Stimulated activated naive B cell treated with anti-CD40 and anti-IgM and Interleukin-4, amounts not matched to agents 10 μg/mL and 1 μg/mL and 100 μg/mL, for 72 hours (primary cell): ENCODE data around the gene RAB7B.

Experiments
- ATAC-seq, 2 donors: fragments of 150-1000 bp; cut with Tn5 transposase; replicated peaks; 2 replicates each; pipeline ENCODE4 v1.10.0; 2021; ENCODE audit warnings: moderate library complexity in 1 of 2
- DNase-seq: peaks from one replicate; pipeline ENCODE4 v3.0.0; 2021
- H3K27ac Mint-ChIP-seq: one replicate; pipeline ENCODE4 v1.8.0; 2022; ENCODE audit warnings: mild to moderate bottlenecking, mixed read lengths
- H3K27me3 Mint-ChIP-seq, 2 donors: one replicate each; pipeline ENCODE4 v1.8.0; 2022; ENCODE audit warnings: mixed read lengths in 2 of 2
- H3K36me3 Mint-ChIP-seq, 2 donors: one replicate each; pipeline ENCODE4 v1.8.0; 2022; ENCODE audit warnings: mixed read lengths in 2 of 2, mild to moderate bottlenecking in 1 of 2
- H3K4me1 Mint-ChIP-seq, 2 donors: one replicate each; pipeline ENCODE4 v1.8.0; 2022; ENCODE audit warnings: mixed read lengths in 2 of 2, mild to moderate bottlenecking in 1 of 2
- H3K4me3 Mint-ChIP-seq, 2 donors: one replicate each; pipeline ENCODE4 v1.8.0; 2022; ENCODE audit warnings: mild to moderate bottlenecking in 2 of 2, mixed read lengths in 2 of 2, moderate library complexity in 1 of 2
- H3K9me3 Mint-ChIP-seq, 2 donors: one replicate each; pipeline ENCODE4 v1.8.0; 2022; ENCODE audit warnings: mixed read lengths in 2 of 2, mild to moderate bottlenecking in 1 of 2

RAB7B gene

DNA sequence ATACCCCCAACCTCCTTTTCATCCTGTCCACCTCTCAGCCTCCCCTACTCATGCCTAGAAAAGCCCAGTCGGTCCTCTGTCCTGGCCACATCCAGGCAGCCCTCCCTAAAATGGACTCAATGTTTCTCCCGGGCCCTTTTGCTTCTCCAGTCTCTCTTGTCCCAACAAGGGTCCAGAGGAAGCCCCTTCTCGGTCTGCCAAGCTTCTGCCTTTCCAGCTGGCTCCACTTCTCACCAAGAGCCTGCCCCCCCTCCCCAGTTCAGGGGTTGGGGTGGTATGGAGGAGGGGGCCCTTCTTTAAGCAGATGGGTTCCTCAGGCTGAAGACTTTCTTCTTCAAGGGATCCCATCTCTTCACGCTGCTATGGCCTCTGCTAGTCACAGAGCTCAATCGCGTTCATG, 23.9 kb downstream of the RAB7B start:
- no peak overlapping the region for H3K4me3 Mint-ChIP-seq
- H3K4me1 Mint-ChIP-seq, result peaks cover 5 to 8% of the 10 kb centered on the region in 2 donors
- DNase-seq (no peak), ATAC-seq (no peak)
- no peaks in the 10 kb centered on the region for H3K36me3 Mint-ChIP-seq
- H3K27ac Mint-ChIP-seq, result no peak overlapping the region
- peaks cover 3 to 6% of the 10 kb centered on the region in 2 donors for H3K9me3 Mint-ChIP-seq
- H3K27me3 Mint-ChIP-seq, result no peaks in the 10 kb centered on the region

DNA sequence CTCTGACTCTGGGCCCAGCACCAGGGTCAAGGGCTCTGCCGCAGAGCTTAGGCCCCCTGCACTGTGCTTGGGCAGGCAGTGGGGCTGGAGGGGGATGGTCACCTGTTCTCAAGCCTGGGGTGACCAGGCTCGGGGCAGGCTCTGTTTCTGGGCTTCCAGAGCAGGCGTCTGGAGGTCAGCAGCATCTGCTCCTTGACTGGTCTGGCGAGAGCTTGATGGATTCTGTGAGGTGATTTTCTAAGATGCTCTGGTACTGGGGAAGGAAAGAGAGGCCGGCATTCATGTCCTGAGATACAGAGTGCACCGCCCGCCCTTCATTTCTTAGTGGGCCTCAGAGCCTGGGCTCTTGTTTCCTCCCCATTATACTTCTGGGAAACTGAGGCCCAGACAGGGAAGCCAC, 24.5 kb downstream of the RAB7B start:
- Mint-ChIP-seq H3K4me3 (no peak overlapping the region), H3K36me3 (no peaks in the 10 kb centered on the region), H3K27ac (no peak overlapping the region), H3K9me3 (peaks cover 3 to 6% of the 10 kb centered on the region in 2 donors), H3K4me1 (peaks cover 0 to 6% of the 10 kb centered on the region in 2 donors), H3K27me3 (peaks cover 0 to under 1% of the 10 kb centered on the region in 2 donors)
- ATAC-seq, result no peak
- DNase-seq, result no peak

DNA sequence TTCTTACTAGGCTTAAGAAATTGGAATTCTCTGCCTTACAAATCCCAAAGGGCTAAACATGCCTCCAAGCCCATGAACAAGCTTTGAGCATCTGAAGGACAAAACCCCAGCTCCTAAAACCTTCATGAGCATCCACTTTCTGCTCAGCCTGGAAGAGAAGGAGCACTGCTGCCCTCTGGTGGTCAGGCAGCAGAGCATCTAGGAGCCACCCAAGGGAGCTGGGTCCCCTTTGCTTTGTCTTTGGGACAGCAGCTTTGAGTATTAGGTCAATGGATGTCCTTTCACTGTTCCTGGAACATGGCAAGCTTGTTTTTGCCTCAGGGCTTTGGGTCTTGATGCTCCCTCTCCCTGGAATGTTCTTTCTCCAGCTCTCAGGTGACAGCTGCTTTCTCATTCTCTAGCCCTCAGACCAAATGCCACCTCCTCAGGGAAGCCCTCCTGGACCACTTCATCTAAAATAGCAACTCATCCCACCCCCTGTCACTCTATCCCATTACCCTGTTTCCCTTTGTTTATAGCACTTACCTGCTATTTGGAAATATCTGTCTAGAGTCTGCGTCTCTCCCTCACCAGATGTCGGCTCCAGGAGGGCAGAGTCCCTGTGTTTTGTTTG, 25.7 kb downstream of the RAB7B start:
- H3K27ac Mint-ChIP-seq, result no peak overlapping the region
- H3K27me3 Mint-ChIP-seq, result peaks cover 0 to 4% of the 10 kb centered on the region in 2 donors
- peaks cover 0 to 12% of the 10 kb centered on the region in 2 donors for H3K4me1 Mint-ChIP-seq
- no peaks in the 10 kb centered on the region for H3K36me3 Mint-ChIP-seq
- DNase-seq, result peak; percentile 59
- ATAC-seq, result peak; percentile 96 to 98
- H3K9me3 Mint-ChIP-seq, result peaks cover 3 to 6% of the 10 kb centered on the region in 2 donors
- H3K4me3 Mint-ChIP-seq, result no peak overlapping the region

DNA sequence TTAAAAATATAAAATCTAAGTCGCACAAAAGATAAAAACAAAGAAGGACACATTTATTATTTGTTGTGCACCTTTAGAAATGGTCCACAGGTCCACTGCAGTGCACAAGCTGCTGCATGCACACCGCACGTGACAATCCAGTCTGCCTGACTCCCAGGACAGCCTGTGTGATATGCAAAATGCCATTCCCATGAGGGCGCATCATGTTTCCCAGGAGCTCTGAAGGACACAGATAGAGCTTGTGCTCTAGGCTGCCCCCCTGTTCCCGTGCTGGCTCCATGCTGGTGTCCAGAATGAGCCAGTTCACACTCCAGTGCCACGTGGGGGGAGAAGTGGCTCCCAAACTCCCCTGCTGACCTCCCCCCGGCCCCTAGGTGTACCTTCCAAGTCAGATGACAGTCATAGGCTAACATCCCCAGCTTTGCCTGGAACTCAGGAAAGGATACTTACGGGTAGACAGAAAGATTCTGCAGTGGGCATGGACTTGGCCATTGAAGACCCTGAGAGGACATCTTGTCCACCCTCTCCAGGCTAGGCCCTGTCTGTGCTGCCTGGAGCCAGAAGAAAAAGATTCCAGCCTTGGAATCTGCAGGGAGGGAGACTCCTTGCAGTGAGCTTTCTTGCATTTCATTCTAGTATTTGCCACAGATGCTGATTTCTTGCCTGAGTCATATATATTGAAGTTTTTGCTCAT, 26.3 kb downstream of the RAB7B start:
- Mint-ChIP-seq H3K36me3 (no peaks in the 10 kb centered on the region), H3K9me3 (peaks cover under 1% of the 10 kb centered on the region in 2 donors), H3K4me3 (no peak overlapping the region), H3K4me1 (peaks cover 0 to 12% of the 10 kb centered on the region in 2 donors), H3K27ac (no peak overlapping the region), H3K27me3 (peaks cover 0 to 4% of the 10 kb centered on the region in 2 donors)
- DNase-seq, result no peak
- no peak for ATAC-seq

DNA sequence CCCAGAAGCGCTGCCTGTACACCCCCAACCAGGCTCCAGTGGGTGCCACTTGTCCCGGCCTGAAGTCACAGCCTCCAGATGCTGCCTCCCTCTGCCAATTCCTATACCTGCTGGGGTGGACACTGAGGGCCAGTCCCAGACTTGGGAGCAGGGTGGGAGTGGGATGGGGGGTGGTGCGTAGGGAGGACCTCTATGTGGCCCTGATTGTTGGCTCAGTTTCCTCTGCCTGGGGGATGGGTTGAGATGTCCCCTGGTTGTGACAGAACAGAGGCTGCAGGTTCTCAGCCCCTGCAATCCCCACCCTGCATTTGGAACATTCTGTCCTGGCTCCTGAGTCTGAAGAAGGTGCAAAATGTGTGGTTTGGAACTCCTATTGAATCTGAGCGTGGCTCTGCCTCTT, 27.2 kb downstream of the RAB7B start:
- peaks cover 0 to 12% of the 10 kb centered on the region in 2 donors for H3K4me1 Mint-ChIP-seq
- no peak for DNase-seq
- no peaks in the 10 kb centered on the region for H3K9me3 Mint-ChIP-seq
- no peak overlapping the region for H3K4me3 Mint-ChIP-seq
- H3K27me3 Mint-ChIP-seq, result peaks cover 0 to 4% of the 10 kb centered on the region in 2 donors
- H3K36me3 Mint-ChIP-seq, result no peaks in the 10 kb centered on the region
- no peak overlapping the region for H3K27ac Mint-ChIP-seq
- no peak for ATAC-seq

DNA sequence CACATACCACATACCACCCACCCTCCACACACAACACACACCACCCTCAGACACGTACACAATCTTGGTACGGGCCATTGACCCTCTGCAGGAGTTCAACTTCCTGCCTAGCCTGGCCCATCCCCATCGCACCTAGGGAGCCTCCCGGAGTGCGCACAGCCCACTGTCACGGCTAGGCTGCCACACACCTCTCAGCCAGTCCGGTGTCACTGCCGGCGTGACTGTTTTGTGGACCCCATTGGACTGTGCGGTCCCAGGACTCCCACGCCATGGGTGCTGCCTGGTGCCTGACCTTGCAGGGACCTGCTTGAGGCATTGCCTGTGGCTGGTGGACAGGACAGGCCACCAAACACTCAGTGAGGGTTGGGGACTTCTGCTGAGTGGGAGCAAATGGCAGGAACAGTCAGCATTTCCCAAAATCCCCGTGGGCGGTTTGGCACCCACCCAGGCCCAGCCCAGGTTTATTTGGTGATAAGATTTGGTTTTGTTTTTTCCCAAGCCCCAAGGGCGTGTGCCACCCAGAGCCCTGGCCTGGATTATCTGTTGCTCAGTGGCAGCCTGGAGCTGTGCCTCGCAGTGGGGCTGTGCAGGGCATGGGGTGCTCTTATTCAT, 27.7 kb downstream of the RAB7B start:
- peaks cover 0 to 4% of the 10 kb centered on the region in 2 donors for H3K27me3 Mint-ChIP-seq

DNA sequence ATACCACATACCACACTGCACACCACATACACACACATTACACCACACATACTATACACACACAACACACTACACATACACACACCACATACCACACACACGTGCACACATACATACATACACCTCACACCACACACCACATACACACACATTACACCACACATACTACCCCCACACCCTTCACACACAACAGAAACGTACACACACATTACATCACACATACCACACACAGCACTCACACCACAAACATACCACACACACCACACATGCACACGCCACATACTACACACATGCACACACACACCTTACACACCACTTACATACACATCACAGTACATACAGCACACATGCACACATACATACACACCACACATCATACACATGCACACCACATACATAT, 28.5 kb downstream of the RAB7B start:
- ATAC-seq, result no peak

More for the DNA sequence above, 27.7 kb downstream of the RAB7B start:
- H3K4me3 Mint-ChIP-seq, result no peak overlapping the region
- H3K4me1 Mint-ChIP-seq, result peaks cover 0 to 12% of the 10 kb centered on the region in 2 donors
- no peaks in the 10 kb centered on the region for H3K36me3 Mint-ChIP-seq
- DNase-seq (no peak), ATAC-seq (no peak)
- no peak overlapping the region for H3K27ac Mint-ChIP-seq
- H3K9me3 Mint-ChIP-seq, result no peaks in the 10 kb centered on the region

DNA sequence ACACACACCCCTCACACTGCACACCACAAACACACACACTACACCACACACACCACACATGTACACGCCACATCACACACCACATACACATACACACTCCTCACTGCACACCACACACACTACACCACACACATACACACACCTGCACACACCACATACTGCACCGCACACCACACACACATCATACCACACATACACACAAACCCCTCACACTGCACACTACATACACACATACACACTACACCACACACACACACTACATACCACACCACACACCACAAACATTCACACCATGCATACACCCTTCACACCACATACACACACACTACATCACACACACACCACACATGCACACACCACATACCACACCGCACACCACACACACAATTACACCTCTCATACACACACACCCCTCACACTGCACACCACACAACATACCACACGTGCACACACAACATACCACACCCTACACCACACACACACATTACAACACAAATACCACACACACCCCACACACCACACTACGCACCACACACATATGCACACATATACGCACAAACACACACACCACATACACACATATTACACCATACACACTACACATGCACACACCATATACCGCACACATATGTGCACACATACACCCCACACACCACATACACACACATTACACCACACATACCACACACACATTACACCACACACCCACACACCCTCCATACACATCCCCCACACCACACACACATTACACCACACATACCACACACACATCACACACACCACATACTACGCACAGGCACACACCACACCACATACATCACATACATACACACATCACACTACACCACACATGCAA, 29.6 kb downstream of the RAB7B start:
- no peaks in the 10 kb centered on the region for H3K9me3 Mint-ChIP-seq

More for the DNA sequence above, 28.5 kb downstream of the RAB7B start:
- peaks cover 0 to 12% of the 10 kb centered on the region in 2 donors for H3K4me1 Mint-ChIP-seq
- no peak overlapping the region for H3K4me3 Mint-ChIP-seq
- peaks cover 0 to 4% of the 10 kb centered on the region in 2 donors for H3K27me3 Mint-ChIP-seq
- no peak for DNase-seq
- H3K36me3 Mint-ChIP-seq, result no peaks in the 10 kb centered on the region
- no peaks in the 10 kb centered on the region for H3K9me3 Mint-ChIP-seq
- H3K27ac Mint-ChIP-seq, result no peak overlapping the region

DNA sequence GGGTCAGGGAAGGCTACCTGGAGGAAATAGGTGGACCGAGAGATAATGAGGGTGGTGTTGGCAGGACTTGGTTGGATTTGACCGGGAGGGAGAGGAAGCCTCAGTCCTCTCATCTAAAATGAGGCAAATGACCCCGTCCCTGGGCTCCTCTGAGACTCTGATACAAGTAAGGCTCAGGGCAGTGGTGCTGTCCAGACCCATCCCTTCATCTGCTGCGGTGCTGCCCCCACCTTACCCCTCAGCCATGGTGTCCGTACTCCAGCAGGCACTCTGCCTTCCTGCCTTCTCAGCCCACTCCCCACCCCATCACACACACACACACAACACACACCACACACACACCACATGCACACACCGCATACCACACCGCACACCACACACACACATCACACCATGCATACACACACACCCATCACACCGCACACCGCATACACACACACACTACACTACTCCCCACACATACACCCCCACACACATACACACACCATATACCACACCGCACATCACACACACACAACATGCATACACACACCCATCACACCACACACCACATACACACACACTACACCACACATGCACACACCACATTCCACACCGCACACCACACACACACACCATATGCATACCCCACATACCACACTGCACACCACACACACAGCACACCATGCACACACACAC, 30.6 kb downstream of the RAB7B start:
- DNase-seq, result no peak
- Mint-ChIP-seq H3K9me3 (no peaks in the 10 kb centered on the region), H3K27me3 (peaks cover 0 to 4% of the 10 kb centered on the region in 2 donors), H3K27ac (no peak overlapping the region), H3K36me3 (no peaks in the 10 kb centered on the region), H3K4me1 (peaks cover 0 to 12% of the 10 kb centered on the region in 2 donors), H3K4me3 (no peak overlapping the region)
- ATAC-seq, result no peak

More for the DNA sequence above, 29.6 kb downstream of the RAB7B start:
- no peak for DNase-seq
- H3K4me3 Mint-ChIP-seq, result no peak overlapping the region
- ATAC-seq, result no peak
- H3K27ac Mint-ChIP-seq, result no peak overlapping the region
- H3K4me1 Mint-ChIP-seq, result peaks cover 0 to 12% of the 10 kb centered on the region in 2 donors
- no peaks in the 10 kb centered on the region for H3K36me3 Mint-ChIP-seq
- peaks cover 0 to 4% of the 10 kb centered on the region in 2 donors for H3K27me3 Mint-ChIP-seq

DNA sequence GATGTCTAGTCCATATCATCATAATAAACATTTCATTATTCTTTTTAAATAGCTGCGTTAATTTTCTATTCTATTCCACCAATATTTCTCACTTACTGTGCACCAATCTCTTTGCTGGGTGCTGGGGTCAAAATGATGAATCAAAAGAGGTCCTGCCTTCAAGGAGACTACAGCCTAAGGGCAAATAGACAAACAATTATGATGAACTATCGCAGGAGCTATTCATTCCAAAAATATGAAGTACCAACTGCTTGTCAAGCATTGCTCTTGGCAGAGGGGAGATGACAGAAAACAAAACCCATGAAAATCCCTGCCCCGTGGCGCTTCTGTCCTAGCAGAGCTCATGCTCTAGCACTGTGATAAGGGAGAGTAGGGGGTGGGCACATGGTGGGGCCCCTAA, 31.1 kb downstream of the RAB7B start:
- DNase-seq (no peak), ATAC-seq (no peak)
- Mint-ChIP-seq H3K27me3 (peaks cover 0 to 4% of the 10 kb centered on the region in 2 donors), H3K4me3 (no peak overlapping the region), H3K9me3 (no peaks in the 10 kb centered on the region), H3K4me1 (peaks cover 0 to 12% of the 10 kb centered on the region in 2 donors), H3K27ac (no peak overlapping the region), H3K36me3 (no peaks in the 10 kb centered on the region)

DNA sequence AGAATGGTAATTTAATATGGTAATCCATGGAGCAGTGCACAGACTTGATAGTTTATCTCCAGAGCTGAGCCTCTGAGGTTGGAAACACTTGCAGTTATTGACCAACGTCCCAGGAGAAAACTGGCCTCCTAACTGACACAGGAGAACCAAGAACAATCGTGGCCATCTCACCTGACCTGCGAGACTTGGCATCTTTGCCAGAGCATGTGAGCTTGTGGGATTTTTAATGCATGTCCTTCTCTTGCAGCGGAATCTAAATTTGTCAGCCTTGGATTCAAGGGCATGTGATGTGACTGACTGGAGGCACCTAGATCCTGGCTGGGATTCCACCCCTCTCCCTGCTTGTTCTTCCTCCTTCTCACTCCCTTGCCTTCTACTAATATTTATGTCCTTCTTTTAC, 32.1 kb downstream of the RAB7B start:
- H3K36me3 Mint-ChIP-seq, result no peaks in the 10 kb centered on the region
- DNase-seq (no peak), ATAC-seq (no peak)
- H3K9me3 Mint-ChIP-seq, result no peaks in the 10 kb centered on the region
- H3K4me1 Mint-ChIP-seq, result peaks cover 0 to 12% of the 10 kb centered on the region in 2 donors
- H3K27ac Mint-ChIP-seq, result no peak overlapping the region
- no peak overlapping the region for H3K4me3 Mint-ChIP-seq
- H3K27me3 Mint-ChIP-seq, result peaks cover 0 to 4% of the 10 kb centered on the region in 2 donors

DNA sequence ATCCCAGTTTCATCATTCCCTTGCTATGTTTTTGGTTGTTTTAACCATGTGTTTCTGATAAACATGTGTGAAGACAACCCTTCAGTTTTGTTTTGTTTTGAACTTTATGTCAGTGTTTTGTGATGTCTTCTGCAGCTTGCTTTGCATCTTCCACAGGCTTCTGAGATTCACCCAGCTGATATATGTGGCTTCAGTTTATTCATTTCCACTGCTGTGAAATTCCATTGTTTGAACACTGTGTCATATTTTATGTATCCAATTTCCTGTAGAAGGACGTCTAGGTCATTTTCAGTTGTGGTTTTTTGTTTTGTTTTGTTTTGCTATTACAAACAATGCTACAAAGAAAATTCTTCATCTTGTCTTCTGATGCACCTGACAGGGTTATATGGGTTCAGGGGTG, 32.7 kb downstream of the RAB7B start:
- Mint-ChIP-seq H3K27ac (no peak overlapping the region), H3K9me3 (no peaks in the 10 kb centered on the region), H3K27me3 (peaks cover 0 to 4% of the 10 kb centered on the region in 2 donors), H3K4me1 (peaks cover 0 to 14% of the 10 kb centered on the region in 2 donors), H3K36me3 (no peaks in the 10 kb centered on the region), H3K4me3 (no peak overlapping the region)
- DNase-seq (no peak), ATAC-seq (no peak)

DNA sequence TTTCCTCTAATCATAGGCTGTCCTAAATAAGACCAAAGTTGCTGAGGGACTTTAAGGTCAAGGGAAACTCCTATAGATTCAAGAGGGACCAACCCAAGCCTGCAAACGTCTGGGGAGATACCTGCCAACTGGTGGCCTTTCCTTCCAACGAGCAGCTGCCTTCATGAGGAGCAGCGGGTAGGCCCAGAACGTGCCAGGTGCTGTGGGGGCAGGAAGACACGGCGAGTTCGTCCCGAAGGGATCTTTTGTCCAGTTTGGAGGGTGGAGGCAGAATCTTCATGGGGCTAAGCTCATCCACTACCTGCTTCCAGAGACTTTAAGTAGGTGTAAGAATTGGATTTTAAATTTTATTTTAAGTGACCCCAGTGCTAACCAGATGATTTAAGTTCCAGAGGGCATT, 34.0 kb downstream of the RAB7B start:
- no peaks in the 10 kb centered on the region for H3K9me3 Mint-ChIP-seq
- H3K27ac Mint-ChIP-seq, result no peak overlapping the region
- peaks cover 0 to 4% of the 10 kb centered on the region in 2 donors for H3K27me3 Mint-ChIP-seq
- H3K36me3 Mint-ChIP-seq, result no peaks in the 10 kb centered on the region
- peaks cover 0 to 8% of the 10 kb centered on the region in 2 donors for H3K4me1 Mint-ChIP-seq
- H3K4me3 Mint-ChIP-seq, result no peak overlapping the region
- ATAC-seq, result no peak
- no peak for DNase-seq
